K562 (cell line): ENCODE results near the gene CCN5. TPM values are rescaled to one million over a fixed set of nuclear protein-coding genes. Genes with fewer than 3 reads are reported as not detected.

Source experiments
- ATAC-seq: fragments of 200-7000 bp; cut with Tn5 transposase; 3 replicates; pipeline ENCODE4 v1.9.1; 2020; ENCODE audit warnings: moderate library complexity
- BruUV-seq: library from RNA; stranded (reverse); fragments of 400-500 nt; replicated peaks from 2 replicates; lab custom pipeline; 2021; lab: Mats Ljungman, UMichigan
- CTCF ChIA-PET: fragments of 300-600 bp; formaldehyde crosslinking; extraction: SDS; loops from one replicate; lab custom pipeline; 2021; ENCODE audit warnings: low intra/inter-chr PET ratio; lab: Yijun Ruan, JAX
- POLR2A ChIA-PET: fragments of 300-600, 350-650 bp; sonication (Branson Sonifier 250); formaldehyde crosslinking; extraction: SDS; loops from one replicate; lab custom pipeline; 2021; ENCODE audit warnings: antibody characterized with exemption, inconsistent platforms; lab: Yijun Ruan, JAX
- DNase-seq, 4 experiments: peaks; one replicate each; pipeline versions ENCODE4 v3.0.0 to v3.0.0-alpha.2; 2011 to 2018; ENCODE audit warnings: low spot score in 3 of 4, mixed read lengths in 3 of 4; ENCODE audit errors: extremely low read depth in 1 of 4
- FAIRE-seq: peaks from 2 replicates; lab custom pipeline; 2011; peaks lifted over from hg19 to GRCh38; lab: Jason Lieb, UNC
- H2AFZ ChIP-seq: 2 replicates; pipeline ENCODE4 v1.6.0; 2011; ENCODE audit warnings: low read depth, low read length, control low read depth, inconsistent platforms
- H3K27ac ChIP-seq: fragments of 200-600 bp; 3 replicates; pipeline ENCODE4 v1.8.0; 2011; ENCODE audit warnings: low read depth, mild to moderate bottlenecking, control low read depth, inconsistent platforms, low read length, moderate library complexity, mixed read lengths; ENCODE audit errors: extremely low read depth
- H3K27me3 ChIP-seq, 2 experiments: fragments of 300-600 bp in 1 of 2; 2 replicates in 1 of 2; 3 replicates in 1 of 2; pipeline versions ENCODE4 v1.6.0 to v1.8.0; 2011; ENCODE audit warnings: inconsistent platforms in 2 of 2, low read length in 2 of 2, mild to moderate bottlenecking in 1 of 2, mixed read lengths in 1 of 2, moderate library complexity in 1 of 2; ENCODE audit not compliant: control insufficient read depth in 2 of 2, insufficient read depth in 2 of 2
- H3K36me3 ChIP-seq: fragments of 300-600 bp; 3 replicates; pipeline ENCODE4 v1.8.0; 2011; ENCODE audit warnings: mild to moderate bottlenecking, low read length, inconsistent platforms; ENCODE audit not compliant: control insufficient read depth, insufficient read depth
- H3K4me1 ChIP-seq, 2 experiments: fragments of 200-600 bp in 1 of 2; replicated peaks in 1 of 2; 2 replicates in 1 of 2; 3 replicates in 1 of 2; pipeline versions ENCODE4 v1.5.1 to v1.8.0; 2011; ENCODE audit warnings: inconsistent platforms in 2 of 2, low read length in 2 of 2, mild to moderate bottlenecking in 1 of 2, mixed read lengths in 1 of 2, moderate library complexity in 1 of 2; ENCODE audit not compliant: control insufficient read depth in 2 of 2, insufficient read depth in 2 of 2
- H3K4me2 ChIP-seq: 2 replicates; pipeline ENCODE4 v1.6.1; 2011; ENCODE audit warnings: low read length, control low read depth, inconsistent platforms, mixed read lengths; ENCODE audit not compliant: insufficient read depth
- H3K4me3 ChIP-seq: fragments of 200-600 bp; sonication (generic), shearing (Covaris generic); 2 replicates; pipeline ENCODE4 v1.5.1; 2016; ENCODE audit warnings: control low read depth, inconsistent platforms
- H3K79me2 ChIP-seq: fragments of 200-600 bp; 3 replicates; pipeline ENCODE4 v1.8.0; 2011; ENCODE audit warnings: low read length, inconsistent platforms; ENCODE audit not compliant: control insufficient read depth, insufficient read depth
- H3K9ac ChIP-seq, 2 experiments: 2 replicates each; pipeline versions ENCODE4 v1.6.0 to v1.6.1; 2011; ENCODE audit warnings: low read depth in 2 of 2, low read length in 2 of 2, control low read depth in 1 of 2, inconsistent platforms in 1 of 2, mild to moderate bottlenecking in 1 of 2, mixed read lengths in 1 of 2; ENCODE audit not compliant: insufficient read depth in 1 of 2
- H3K9me1 ChIP-seq: one replicate; pipeline ENCODE4 v1.6.0; 2011; ENCODE audit warnings: inconsistent platforms, mild to moderate bottlenecking, low read length, moderate library complexity; ENCODE audit not compliant: control insufficient read depth, insufficient read depth
- H3K9me3 ChIP-seq: replicated peaks from 2 replicates; pipeline ENCODE4 v1.5.1; 2011; ENCODE audit warnings: low read depth, low read length, inconsistent platforms; ENCODE audit not compliant: control insufficient read depth, insufficient read depth
- H4K20me1 ChIP-seq: replicated peaks from 2 replicates; pipeline ENCODE4 v1.6.1; 2011; ENCODE audit warnings: low read length, inconsistent platforms, mixed read lengths; ENCODE audit not compliant: control insufficient read depth, insufficient read depth
- BHLHE40 ChIP-seq: IDR thresholded peaks from 2 replicates; pipeline ENCODE4 v1.6.1; 2011; ENCODE audit warnings: low read length, improper control_type of control experiment
- ELF1 ChIP-seq: fragments of 200-800 bp; sonication (Bioruptor generic); IDR thresholded peaks from 2 replicates; pipeline ENCODE4 v1.6.1; 2016; ENCODE audit warnings: missing genetic modification characterization, missing compliant biosample characterization
- FUS ChIP-seq: fragments of 200-400 bp; formaldehyde crosslinking; optimal IDR thresholded peaks from 2 replicates; pipeline ENCODE3; 2017; ENCODE audit warnings: low read depth, low read length
- MEF2A ChIP-seq: IDR thresholded peaks from 2 replicates; pipeline ENCODE4 v1.6.1; 2011; ENCODE audit warnings: low read depth, mild to moderate bottlenecking, low read length, moderate library complexity; ENCODE audit not compliant: control insufficient read depth
- MYNN ChIP-seq, 2 experiments: sonication (generic); formaldehyde crosslinking in 1 of 2; IDR thresholded peaks; 2 replicates each; pipeline versions ENCODE4 v1.5.0 to v1.6.1; 2016 to 2020; ENCODE audit warnings: antibody characterized with exemption in 1 of 2, missing genetic modification reagents in 1 of 2
- NELFE ChIP-seq: IDR thresholded peaks from 2 replicates; pipeline ENCODE4 v1.6.1; 2011; ENCODE audit warnings: mild to moderate bottlenecking; ENCODE audit not compliant: insufficient read depth, insufficient read length
- NFXL1 ChIP-seq: fragments of 450-650 bp; formaldehyde crosslinking; IDR thresholded peaks from 2 replicates; pipeline ENCODE4 v1.4.0; 2021; ENCODE audit warnings: mild to moderate bottlenecking
- PCBP1 ChIP-seq: fragments of 200-400 bp; formaldehyde crosslinking; IDR thresholded peaks from 2 replicates; pipeline ENCODE4 v1.6.1; 2018; ENCODE audit warnings: mild to moderate bottlenecking, low read depth, low read length; ENCODE audit not compliant: poor library complexity, severe bottlenecking
- SAFB ChIP-seq: fragments of 200-400 bp; formaldehyde crosslinking; IDR thresholded peaks from 2 replicates; pipeline ENCODE4 v1.6.1; 2017; ENCODE audit warnings: low read depth, low read length, borderline replicate concordance
- SMAD1 ChIP-seq: fragments of 150-350 bp; IDR thresholded peaks from 2 replicates; pipeline ENCODE4 v1.6.1; 2014; ENCODE audit warnings: low read length, low read depth; ENCODE audit not compliant: partially characterized antibody
- TAF15 ChIP-seq: fragments of 200-400 bp; formaldehyde crosslinking; IDR thresholded peaks from 2 replicates; pipeline ENCODE4 v1.6.1; 2017; ENCODE audit warnings: mild to moderate bottlenecking, low read depth, low read length, moderate library complexity
- ZNF197 ChIP-seq: fragments of 200-800 bp; sonication (Bioruptor generic); IDR thresholded peaks from 2 replicates; pipeline ENCODE4 v1.6.1; 2016; ENCODE audit warnings: low read depth, missing genetic modification characterization, missing compliant biosample characterization
- ZNF282 ChIP-seq: sonication (generic); formaldehyde crosslinking; IDR thresholded peaks from 2 replicates; pipeline ENCODE4 v1.8.1; 2023; ENCODE audit warnings: missing genetic modification reagents
- WGBS: fragments of 100-300 bp; shearing (Covaris generic); methylation state at CpG from one replicate; pipeline ENCODE4 v1.1.6; 2016; ENCODE audit warnings: low coverage, mixed read lengths; ENCODE audit not compliant: insufficient coverage; ENCODE audit errors: missing lambda C conversion rate; 5-methylcytosine and 5-hydroxymethylcytosine counted together
- in situ Hi-C: fragments of 300-500 bp; cut with MboI; formaldehyde crosslinking; loops from 4 replicates; pipeline ENCODE4 v1.15.0; 2018; ENCODE audit warnings: inconsistent platforms, mixed read lengths
- intact Hi-C: fragments of 100-400 bp; cut with micrococcal nuclease; formaldehyde crosslinking; loops from 2 replicates; pipeline ENCODE4 v1.14.2; 2022
- polyA plus RNA-seq, 8 experiments: library from polyadenylated mRNA; depleted of rRNA in 4 of 8; stranded (reverse) in 5 of 8; unstranded in 3 of 8; fragments of >200 nt; fragmentation: Nextera tagmentation in 2 of 8; fragmentation: Illumina TruSeq in 1 of 8; extraction: Ambion mirVana in 2 of 8; extraction: Trizol in 1 of 8; gene quantifications; 2 replicates each; pipeline versions ENCODE4 v1.2.1 to v1.2.3, GENCODE V29; 2011 to 2014; ENCODE audit warnings: inconsistent platforms in 1 of 8, missing spikeins in 1 of 8
- total RNA-seq, 7 experiments: library from RNA; depleted of rRNA in 6 of 7; stranded (reverse); fragments of >200 nt in 6 of 7; fragmentation: Illumina TruSeq in 2 of 7; extraction: Trizol in 2 of 7; gene quantifications; 2 replicates each; pipeline versions ENCODE4 v1.2.1 to v1.2.3, GENCODE V29; 2011 to 2021; ENCODE audit warnings: low replicate concordance in 1 of 7
- TF ChIP-seq, protein P1 (sequence below): fragments of 250-450 bp; sonication (Bioruptor Pico); IDR thresholded peaks from 2 replicates; pipeline ENCODE4 v1.8.0; 2021; ENCODE audit warnings: mild to moderate bottlenecking, moderate library complexity
- TF ChIP-seq, protein P2 (sequence below): IDR thresholded peaks from 3 replicates; pipeline ENCODE4 v1.6.1; 2011; ENCODE audit warnings: borderline replicate concordance, mild to moderate bottlenecking, moderate library complexity; ENCODE audit not compliant: insufficient read length; ENCODE audit errors: extremely low read depth
- TF ChIP-seq, protein P3 (sequence below): fragments of 450-650 bp; conservative IDR thresholded peaks from 2 replicates; pipeline ENCODE4 v1.6.1; 2016; ENCODE audit warnings: missing genetic modification characterization, low read depth, mild to moderate bottlenecking, missing compliant biosample characterization, moderate library complexity

CCN5 gene
- total and polyA plus RNA-seq, 9 of the 15 experiments (the other 6 are each of a cell fraction or from before 2014, with no cell fraction given): not detected

DNA sequence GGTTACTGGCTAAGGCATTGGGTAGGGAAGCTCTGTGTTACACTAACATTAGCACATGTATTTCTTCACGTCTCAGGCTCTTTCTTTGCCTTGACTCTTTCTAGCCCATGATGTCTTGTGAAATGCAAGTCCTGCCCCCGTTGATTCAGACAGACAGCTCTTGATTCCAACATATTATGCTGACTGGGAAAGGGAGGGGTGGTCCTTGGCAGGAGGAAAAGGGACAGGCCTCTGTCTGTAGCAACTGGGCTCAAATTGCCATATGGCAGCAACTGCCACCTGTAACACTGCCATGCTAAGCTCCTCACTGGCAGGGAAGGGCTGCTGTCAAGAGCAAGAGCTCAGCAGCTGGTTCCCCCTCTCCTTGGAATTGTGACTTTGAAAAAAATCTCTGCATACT lies 24.8 kb downstream of the CCN5 start:
- Histone ChIP-seq H3K27me3 (no peaks in the 10 kb centered on the region), H3K4me1 (no peaks in the 10 kb centered on the region; a peak in 1 of 5 replicates), H3K4me2 (no peak overlapping the region), H3K9me3 (no peaks in the 10 kb centered on the region; the same call in 1 of the 2 replicates), H3K4me3 (no peak overlapping the region), H3K79me2 (no peaks in the 10 kb centered on the region), H3K9ac (no peak overlapping the region; a peak in 1 of 4 replicates), H3K36me3 (no peaks in the 10 kb centered on the region)
- DNase-seq (no peak), ATAC-seq (no peak)
- POLR2A ChIA-PET: no interaction called here
- 11% methylated on average over 2 of the region's 2 CpGs for WGBS
- intact Hi-C loops: no loop called here
- no TSS peak for BruUV-seq
- TF ChIP-seq ZNF197 (no peak), SAFB (no peak), FUS (no peak), TAF15 (no peak), NELFE (no peak), MEF2A (no peak), PCBP1 (no peak), NFXL1 (CRISPR knock-in tag) (no peak), ELF1 (tag) (no peak), ZNF282 (CRISPR knock-in tag) (no peak), SMAD1 (no peak), MYNN (IDR thresholded peaks at IDR 0.05) (no peak), MYNN (CRISPR knock-in tag; IDR thresholded peaks at IDR 0.05) (no peak), BHLHE40 (no peak)
- TF ChIP-seq, protein P1, sequence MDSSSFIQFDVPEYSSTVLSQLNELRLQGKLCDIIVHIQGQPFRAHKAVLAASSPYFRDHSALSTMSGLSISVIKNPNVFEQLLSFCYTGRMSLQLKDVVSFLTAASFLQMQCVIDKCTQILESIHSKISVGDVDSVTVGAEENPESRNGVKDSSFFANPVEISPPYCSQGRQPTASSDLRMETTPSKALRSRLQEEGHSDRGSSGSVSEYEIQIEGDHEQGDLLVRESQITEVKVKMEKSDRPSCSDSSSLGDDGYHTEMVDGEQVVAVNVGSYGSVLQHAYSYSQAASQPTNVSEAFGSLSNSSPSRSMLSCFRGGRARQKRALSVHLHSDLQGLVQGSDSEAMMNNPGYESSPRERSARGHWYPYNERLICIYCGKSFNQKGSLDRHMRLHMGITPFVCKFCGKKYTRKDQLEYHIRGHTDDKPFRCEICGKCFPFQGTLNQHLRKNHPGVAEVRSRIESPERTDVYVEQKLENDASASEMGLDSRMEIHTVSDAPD (CRISPR knock-in tag): no peak
- TF ChIP-seq, protein P2, sequence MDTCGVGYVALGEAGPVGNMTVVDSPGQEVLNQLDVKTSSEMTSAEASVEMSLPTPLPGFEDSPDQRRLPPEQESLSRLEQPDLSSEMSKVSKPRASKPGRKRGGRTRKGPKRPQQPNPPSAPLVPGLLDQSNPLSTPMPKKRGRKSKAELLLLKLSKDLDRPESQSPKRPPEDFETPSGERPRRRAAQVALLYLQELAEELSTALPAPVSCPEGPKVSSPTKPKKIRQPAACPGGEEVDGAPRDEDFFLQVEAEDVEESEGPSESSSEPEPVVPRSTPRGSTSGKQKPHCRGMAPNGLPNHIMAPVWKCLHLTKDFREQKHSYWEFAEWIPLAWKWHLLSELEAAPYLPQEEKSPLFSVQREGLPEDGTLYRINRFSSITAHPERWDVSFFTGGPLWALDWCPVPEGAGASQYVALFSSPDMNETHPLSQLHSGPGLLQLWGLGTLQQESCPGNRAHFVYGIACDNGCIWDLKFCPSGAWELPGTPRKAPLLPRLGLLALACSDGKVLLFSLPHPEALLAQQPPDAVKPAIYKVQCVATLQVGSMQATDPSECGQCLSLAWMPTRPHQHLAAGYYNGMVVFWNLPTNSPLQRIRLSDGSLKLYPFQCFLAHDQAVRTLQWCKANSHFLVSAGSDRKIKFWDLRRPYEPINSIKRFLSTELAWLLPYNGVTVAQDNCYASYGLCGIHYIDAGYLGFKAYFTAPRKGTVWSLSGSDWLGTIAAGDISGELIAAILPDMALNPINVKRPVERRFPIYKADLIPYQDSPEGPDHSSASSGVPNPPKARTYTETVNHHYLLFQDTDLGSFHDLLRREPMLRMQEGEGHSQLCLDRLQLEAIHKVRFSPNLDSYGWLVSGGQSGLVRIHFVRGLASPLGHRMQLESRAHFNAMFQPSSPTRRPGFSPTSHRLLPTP: no peak
- TF ChIP-seq, protein P3, sequence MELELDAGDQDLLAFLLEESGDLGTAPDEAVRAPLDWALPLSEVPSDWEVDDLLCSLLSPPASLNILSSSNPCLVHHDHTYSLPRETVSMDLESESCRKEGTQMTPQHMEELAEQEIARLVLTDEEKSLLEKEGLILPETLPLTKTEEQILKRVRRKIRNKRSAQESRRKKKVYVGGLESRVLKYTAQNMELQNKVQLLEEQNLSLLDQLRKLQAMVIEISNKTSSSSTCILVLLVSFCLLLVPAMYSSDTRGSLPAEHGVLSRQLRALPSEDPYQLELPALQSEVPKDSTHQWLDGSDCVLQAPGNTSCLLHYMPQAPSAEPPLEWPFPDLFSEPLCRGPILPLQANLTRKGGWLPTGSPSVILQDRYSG (tag): no peak
- TF ChIP-seq, all 486 proteins: peak for 0
- H4K20me1 ChIP-seq: no peaks in the 10 kb centered on the region
- H3K9me1 ChIP-seq: no peaks in the 10 kb centered on the region
- no peak overlapping the region for H3K27ac ChIP-seq
- CTCF ChIA-PET: no interaction called here
- FAIRE-seq: no peak
- H2AFZ ChIP-seq: no peak overlapping the region
- in situ Hi-C loops: loop anchor here (5.0 to 10.0 kb wide), 2 partner anchors 53 to 125 kb away; no protein-coding TSS in a partner anchor
